Measurements from ENCODE around the gene ALKBH6.
"Not testable (repeated sequence)": the region's sequence is repeated elsewhere in the genome, so short reads cannot be mapped to it uniquely, and the experiment has no call there.

The ALKBH6 gene

DNA sequence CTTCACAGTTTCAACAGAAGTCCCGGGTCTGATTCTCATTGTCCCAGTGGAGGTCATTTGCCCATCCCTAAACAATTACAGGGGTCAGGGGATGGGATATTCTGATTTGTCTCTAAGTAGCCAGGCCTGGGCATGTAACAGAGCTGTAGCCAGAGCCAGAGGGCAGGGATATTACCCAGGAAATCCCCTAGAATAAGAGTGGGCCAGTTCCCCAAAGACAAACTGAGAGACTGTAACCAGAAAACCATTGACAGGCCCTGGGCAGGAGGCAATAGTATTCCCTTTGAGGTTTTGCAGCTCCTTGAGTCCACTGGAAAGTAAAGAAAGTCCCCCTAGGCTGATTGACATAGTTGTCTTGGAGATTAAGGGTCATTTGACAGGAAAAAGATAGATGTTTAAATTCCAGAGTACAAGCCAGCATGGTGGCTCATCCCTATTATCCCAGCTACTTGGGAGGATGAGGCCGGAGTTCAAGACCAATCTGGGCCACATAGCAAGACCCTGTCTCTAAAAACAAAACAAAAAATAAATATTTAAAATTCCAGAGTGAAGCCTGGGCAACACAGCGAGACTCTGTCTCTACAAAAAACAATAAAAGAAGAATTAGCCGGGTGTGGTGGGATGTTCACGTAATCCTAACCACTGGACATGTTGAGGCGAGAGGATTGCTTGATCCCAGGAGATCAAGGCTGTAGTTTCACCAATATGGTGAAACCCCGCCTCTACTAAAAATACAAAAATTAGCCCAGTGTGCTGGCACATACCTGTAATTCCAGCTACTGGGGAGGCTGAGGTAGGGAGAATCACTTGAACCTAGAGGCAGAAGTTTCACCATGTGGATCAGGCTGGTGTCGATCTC, 20.9 kb downstream of the ALKBH6 start:
- no peak for DNase-seq (ENCODE audit: low read depth)

DNA sequence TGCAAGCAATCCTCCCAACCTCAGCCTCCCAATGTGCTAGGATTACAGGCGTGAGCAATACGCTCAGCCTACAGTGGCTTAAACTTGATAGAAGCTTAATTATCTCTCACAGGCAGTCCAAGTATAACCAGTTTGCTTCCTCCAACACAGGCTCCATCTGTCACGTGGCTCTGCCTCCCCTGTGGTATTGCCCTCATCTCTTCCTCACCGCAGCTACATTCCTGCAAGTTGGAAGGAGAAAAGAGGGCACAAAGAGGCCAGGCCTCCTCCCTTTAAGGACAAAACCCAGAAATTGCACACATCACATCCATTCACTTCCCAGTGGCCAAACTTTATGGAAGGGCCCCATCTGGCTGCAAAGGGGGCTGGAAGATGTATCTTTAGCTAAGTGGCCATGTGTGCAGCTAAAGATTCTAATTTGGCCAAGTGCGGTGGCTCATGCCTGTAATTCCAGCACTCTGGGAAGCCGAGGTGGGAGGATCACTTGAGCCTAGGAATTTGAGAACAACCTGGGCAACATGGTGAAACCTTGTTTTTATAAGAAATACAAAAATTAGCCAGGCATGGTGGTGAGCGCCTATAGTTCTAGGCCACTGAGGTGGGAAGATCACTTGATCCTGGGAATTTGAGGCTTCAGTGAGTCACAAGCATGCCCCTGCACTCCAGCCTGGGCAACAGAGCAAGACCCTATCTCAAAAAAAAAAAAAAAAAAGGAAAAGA, 22.1 kb downstream of the ALKBH6 start:
- DNase-seq (ENCODE audit: low read depth): no peak

DNA sequence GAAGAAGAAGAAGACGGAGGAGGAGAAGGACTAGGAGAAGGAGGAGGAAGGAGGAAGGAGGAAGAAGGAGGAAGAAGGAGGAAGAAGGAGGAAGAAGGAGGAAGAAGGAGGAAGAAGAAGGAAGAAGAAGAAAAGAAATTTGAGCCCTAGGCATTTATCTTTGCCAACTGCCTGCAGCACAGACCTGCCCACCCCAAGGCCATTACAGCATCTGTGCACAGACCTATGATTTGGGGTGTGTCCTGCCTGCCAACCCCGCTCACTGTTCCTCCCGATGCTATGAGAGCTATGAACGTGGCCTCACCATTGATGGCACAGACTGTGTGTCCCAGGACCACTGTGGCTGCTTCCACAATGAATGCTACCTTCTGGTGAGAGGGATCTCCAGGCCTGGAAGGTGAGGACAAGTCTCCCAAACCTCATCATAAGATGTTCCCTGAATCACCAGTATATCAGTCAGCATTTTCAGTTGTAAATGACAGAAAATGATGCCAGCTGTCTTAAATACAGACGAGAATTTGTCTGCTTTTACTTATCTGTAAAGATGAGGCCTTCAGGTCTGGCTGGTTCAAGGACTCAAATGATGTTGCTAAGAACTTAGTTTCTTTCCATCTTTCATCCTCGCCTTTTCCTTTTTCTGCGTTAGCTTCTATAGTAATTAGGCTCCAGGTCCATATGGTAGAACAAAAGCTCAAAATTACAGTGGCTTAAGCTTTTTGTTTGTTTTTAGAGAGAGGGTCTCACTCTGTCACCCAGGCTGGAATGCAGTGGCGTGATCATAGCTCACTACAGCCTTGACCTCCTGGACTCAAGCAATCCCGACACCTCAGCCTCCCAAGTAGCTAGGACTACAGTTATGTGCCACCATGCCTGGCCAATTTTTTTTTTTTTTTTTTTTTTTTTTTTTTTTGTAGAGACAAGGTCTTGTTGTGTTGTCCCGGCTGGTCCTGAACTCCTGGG, 23.0 kb downstream of the ALKBH6 start:
- no peak for DNase-seq (ENCODE audit: low read depth)

DNA sequence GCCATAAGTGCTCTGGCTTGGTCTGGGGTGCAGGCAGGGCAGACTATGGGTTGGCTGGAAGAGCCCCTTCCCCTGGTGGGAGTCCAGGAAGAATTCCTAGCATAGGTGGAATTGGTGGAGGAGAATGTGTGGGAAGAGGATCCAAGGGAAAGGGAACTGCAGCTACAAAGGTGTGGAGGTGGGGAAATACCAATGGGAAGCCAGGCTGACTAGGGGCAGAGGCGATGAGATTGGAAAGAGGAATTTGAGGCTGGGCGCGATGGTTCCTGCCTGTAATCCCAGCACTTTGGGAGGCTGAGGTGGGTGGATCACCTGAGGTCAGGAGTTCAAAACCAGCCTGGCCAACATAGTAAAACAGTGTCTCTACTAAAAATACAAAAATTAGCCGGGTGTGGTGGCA, 23.9 kb downstream of the ALKBH6 start:
- DNase-seq (ENCODE audit: low read depth): no peak

DNA sequence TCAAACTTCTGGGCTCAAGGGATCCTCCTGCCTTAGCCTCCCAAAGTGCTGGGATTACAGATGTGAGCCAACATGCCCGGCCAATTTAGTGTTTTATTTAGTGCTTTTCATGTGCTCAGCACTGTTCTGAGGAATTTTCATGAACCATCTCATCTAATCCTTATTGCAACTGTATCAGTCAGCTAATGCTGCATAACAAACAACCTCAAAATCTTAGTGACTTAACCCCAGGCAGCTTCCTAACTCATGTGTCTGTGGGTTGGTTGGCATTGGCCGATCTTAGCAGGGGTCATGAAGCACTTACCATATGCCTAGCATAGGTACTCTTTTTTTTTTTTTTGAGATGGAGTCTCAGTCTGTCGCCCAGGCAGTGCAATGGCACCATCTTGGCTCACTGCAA, 25.2 kb downstream of the ALKBH6 start:
- no peak for DNase-seq (ENCODE audit: low read depth)

DNA sequence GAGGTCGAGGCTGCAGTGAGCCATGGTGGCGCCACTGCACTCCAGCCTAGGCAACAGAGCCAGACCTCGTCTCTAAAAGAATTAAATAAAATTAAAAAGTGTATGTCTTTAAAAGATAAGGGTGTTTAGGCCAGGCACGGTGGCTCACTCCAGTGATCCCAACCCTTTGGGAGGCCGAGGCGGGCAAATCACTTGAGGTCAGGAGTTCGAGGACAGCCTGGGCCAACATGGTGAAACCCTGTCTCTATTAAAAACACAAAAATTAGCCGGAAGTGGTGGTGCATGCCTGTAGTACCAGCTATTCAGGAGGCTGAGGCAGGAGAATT, 26.5 kb downstream of the ALKBH6 start:
- DNase-seq (ENCODE audit: low read depth): no peak

DNA sequence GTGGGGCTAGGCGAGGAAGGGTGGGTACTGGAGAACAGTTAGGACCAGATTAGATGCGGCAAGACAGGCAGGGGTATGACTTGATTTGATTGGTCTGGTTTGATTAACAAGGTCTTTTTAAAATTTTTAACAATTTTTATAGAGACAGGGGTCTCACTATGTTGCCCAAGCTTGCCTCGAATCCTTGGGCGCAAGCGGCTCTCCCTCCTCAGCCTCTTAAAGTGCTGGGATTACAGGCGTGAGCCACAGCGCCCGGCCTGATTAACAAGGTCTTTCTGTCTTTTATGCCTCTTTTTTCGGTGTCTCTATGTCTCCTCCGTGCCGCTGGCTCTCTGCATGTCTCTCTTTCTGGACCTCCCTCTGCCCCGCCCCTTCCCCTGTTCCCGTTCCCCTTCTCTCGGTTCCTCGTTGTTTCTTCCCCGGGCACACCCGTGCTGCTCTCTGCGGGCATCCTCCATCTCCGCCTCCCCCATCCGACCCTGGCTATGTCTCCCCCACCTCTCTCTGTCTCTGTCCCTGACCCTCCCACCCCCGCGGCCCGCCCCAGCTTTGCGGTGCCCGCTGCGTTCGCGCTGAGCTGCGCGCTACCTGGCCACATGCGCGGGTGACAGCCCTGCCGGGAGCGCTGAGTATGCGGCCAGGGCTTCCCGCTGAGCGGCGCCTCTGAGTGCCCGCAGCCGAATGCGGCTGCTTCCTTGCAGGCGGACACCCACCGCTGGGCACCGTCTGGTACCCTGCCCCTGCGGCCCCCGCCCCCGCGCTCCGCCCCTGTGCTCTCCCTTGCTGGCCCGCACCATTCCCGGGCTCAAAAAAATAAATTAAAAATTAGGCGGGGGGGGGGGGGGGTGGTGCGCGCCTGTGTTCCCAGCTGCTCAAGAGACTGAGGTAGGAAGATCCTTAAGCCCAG, 27.1 kb downstream of the ALKBH6 start:
- no peak for DNase-seq (ENCODE audit: low read depth)

DNA sequence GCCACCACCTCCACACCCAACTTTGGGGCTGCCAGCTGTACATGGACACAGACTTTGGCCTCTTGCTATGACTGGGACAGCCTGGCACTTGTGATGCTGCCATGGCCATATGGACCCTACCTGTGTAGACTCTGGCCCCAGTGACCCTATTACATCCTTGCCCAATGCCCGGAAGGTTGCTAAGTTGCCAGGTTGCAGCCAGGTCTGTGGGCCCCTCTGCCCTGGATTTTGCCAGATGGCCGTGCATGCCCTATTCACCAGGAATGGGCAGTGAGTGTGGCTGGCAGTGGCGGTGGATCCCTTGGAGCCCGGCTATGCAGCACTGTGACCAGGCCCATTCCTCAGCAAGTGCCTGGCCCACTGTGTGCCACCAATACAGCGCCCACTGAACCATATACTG, 27.9 kb downstream of the ALKBH6 start:
- no peak for DNase-seq (ENCODE audit: low read depth)

DNA sequence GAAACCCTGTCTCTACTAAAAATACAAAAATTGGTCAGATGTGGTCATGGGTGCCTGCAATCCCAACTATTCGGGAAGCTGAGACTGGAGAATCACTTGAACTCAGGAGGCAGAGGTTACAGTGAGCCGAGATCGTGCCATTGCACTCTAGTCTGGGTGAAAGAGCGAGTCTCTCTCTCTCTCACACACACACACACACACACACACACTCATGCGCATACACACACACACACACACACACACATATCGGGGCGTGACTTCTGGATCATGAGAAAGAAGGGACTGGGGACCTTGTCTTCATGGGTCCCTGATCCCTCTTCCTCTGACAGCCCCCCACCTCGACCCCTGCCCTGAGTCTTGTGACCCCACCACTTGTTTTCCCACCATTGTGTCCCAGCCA, 30.8 kb downstream of the ALKBH6 start:
- DNase-seq (ENCODE audit: low read depth): no peak

DNA sequence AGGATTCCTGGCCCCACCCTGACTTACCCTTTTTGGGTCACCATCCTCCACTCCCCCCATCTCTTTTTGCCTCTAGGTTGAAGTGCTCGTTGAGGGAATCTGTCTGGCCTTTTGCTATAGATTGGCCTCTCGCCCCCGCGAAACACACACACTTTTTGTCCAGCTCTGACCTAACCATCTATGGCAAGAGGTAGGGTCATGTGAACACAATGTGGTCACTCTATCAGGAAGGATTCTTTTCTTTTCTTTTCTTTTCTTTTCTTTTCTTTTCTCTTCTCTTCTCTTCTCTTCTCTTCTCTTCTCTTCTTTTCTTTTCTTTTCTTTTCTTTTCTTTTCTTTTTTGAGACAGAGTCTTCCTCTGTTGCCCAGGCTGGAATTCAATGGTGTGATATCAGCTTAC, 33.0 kb downstream of the ALKBH6 start:
- DNase-seq (ENCODE audit: low read depth): not testable (repeated sequence)

DNA sequence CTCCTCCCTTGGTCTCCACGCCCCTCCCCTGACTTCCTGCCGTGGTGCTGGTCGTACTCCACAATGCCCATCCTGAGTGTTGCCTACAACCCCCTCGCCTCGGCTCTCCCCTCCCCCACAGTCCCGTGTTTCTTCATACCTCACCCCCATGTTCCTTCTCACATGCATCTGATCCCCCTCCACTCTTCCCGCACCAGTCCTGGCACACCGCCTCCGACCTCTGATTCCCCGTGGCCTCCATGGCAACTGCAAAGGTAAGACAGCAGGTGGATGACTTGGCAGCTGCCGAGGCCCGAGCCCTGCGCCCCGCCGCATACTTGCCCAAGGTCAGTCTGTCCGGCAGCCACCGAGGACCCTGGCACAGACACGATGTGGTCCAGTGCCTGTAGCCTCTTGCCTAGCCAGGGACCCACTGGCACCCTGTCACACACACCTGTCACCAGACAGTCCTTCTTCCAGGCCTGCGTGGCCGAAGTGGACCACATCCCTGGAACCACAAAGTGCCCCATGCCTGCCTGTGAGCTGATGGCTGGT, 35.1 kb downstream of the ALKBH6 start:
- no peak for DNase-seq (ENCODE audit: low read depth)

DNA sequence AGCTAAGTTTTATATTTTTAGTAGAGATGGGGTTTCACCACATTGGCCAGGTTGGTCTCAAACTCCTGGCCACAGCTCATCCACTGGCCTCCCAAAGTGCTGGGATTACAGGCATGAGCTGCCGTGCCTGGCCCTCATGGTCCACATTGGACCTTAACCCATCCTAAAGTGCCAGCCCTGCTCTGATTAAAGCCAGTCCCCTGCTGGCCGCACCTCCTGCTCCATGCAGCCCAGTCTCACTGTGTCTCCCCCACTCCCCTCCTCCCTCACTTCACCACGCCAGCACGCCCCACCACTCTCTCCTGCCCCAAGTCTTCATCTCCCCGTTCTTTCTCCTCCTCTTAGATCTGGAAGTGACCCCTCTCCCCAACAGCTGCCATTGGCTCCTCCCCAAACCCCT, 35.7 kb downstream of the ALKBH6 start:
- no peak for DNase-seq (ENCODE audit: low read depth)

DNA sequence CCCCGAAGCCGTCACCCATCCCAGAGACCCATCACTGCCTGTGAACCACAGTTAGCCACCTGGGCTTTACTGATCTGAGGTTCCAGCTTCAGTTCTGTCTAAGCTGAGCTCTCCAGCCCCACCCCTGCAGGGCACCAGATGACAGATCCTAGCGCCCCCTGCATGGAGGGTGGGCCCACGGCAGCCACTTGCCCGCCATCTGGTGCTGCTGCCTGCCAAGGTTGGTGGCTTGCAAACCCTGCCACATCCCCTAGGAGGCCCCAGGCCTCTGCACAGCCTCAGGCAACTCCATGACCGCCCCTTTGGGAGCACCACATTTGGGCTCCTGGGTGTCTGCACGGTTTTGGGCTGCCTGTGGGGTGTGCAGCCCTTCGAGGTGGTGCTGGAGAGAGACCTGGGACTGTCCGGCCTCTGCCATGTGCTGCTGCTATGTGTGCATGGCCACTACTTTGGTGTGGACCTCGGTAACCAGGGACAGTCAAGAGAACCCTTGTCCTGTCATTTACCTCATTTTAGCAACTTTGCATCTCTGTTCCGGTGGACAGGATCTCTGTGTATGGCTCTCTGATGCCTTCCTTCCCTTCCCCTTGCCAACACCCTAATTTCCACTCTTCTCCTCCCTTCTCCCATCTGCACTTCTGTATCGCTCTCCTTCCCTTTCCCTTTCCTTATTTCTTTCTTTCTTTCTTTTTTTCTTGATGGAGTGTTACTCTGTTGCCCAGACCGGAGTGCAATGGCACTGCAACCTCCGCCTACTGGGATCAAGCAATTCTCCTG, 36.4 kb downstream of the ALKBH6 start:
- no peak for DNase-seq (ENCODE audit: low read depth)

DNA sequence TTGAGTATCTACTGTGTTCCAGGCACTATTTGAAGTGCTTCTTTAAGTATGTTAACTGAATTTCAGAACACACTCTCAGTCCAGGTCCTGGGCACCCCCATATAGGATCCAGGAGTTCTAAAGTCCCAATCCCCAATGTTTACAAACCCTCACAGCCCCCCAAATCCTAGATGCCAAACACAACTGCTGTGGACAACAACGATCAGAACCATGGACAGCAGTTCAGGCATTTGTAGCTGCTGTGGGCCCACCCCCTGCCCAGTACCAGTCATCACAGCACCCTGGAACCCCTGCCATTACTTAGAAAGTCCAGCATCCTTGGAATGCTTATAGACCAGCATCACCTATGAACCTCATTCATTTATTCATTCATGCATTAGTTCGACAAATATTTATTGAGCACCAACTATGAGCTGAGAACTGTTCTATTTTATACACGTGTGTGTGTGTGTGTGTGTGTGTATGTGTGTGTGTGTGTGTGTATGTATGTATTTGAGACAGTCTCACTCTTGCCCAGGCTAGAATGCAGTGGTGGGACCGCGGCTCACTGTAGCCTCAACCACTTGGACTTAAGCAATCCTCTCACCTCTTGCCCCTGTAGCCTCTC, 38.3 kb downstream of the ALKBH6 start:
- DNase-seq (ENCODE audit: low read depth): no peak

DNA sequence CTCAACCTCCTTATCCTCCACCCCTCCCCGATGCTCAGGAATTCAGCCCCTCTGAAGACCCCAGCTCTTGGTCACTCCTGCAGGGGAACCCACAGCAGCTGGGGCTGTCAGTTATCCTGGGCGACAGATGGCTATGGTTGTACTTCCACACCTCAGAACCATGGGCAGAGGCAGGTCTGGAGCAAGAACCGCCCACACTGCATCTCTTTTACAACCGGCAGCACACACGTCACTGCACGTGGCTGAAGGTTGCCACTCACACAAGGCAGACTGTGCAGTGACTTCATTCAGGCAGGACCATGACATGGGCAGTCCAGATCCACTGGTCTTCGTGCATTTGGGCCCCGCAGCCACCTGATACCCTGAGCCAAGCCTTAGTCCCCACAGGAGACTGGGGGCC, 40.5 kb downstream of the ALKBH6 start:
- no peak for DNase-seq (ENCODE audit: low read depth)

DNA sequence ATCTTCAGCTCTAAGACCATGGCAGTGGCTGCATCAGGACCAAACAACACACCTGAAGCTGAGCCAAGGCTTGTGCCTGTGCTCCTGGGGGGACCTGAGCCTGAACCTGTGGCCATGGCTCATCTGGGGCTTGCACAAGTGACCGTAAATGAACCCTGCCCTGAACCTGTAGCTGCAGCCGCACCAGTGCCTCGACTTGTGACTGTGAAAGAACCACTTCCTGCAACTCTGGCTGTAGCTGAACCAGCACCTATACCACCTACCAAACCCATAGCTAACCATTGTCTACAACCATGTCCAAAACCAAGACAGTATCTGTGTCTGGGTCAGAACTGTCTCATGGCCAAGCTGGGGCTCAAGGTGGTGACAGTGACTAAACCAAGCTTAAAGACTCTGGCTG, 47.2 kb downstream of the ALKBH6 start:
- no peak for DNase-seq (ENCODE audit: low read depth)

DNA sequence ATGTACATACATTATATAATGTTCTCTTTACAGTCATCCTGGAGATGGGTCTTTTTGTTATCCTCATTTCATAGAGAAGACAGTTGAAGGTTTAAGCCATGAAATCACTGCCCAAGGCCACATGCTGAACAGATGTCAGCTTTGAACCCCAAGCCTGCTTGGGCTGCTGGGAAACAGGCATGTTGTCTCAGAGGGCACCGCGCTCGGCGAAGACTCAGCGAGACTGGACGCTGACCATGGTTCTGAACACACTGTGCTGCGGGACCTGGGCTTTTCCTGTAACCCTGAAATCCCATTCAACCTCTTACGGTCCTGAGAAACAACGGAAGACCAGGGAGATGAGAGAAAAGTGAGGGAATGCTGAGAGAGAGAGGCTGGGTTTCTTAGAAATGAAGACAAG, 50.5 kb downstream of the ALKBH6 start:
- no peak for DNase-seq (ENCODE audit: low read depth)

DNA sequence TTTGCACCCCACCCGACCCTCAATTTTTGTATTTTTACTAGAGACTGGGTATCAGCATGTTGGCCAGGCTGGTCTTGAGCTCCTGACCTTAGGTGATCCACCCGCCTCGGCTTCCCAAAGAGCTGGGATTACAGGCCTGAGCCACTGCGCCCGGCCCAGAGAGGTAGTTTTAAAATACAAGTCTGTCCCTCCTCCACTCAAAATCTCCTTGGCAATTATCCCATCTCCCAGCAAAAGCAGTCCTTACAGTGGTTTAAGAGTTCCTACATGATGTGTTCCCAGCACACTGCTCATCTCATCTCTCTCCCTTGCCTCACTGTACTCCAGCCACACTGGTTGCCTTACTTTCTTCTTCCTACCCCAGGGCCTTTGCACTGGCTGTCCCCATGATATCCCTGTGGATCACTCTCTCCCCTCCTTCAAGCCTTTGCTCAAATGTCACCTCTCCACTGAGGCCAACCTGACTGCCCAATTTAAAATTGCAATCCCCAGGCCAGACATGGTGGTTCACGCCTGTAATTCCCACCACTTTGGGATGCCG, 53.5 kb downstream of the ALKBH6 start:
- DNase-seq (ENCODE audit: low read depth): no peak

DNA sequence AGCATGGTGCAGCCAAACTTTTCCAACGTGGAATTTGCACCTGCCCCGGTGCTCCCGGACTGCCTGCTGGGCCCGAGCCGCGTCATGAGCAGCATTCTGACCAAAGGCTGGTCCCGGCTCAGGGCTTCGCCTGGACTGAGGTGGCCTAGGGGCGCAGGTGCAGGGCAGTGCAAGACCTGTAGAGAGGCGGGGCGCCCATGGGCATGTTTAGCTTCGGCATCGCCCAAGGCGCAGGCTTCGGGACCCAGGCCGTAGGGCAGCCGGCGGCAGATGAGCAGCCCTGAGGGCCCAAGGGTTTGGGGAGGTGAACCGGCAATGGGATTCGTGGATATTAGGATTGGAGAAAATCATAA, 54.1 kb downstream of the ALKBH6 start:
- DNase-seq (ENCODE audit: low read depth): no peak

Measured in CMK (cell line).